NCI-H1694 treated with DMSO at 0.1 percent for 48 hours (cell line): ENCODE measurements around the gene INPP4A.

Experiments used
- DNase-seq: peaks from one replicate; lab custom pipeline; 2025; lab: John Stamatoyannopoulos, UW

INPP4A gene

GRCh38 chr2:98476192-98476868, 31.7 kb downstream of the INPP4A start:
- DNase-seq: no peak

- DNase-seq: no peak
These were observed 32.4 kb downstream of the INPP4A start for GRCh38 chr2:98477036-98477435.

- no peak for DNase-seq
These were observed 32.8 kb downstream of the INPP4A start for GRCh38 chr2:98477506-98477905.

GRCh38 chr2:98478088-98478551, 33.5 kb downstream of the INPP4A start:
- DNase-seq: no peak

GRCh38 chr2:98478907-98479306, 34.2 kb downstream of the INPP4A start:
- DNase-seq: no peak

GRCh38 chr2:98479371-98479770, 34.7 kb downstream of the INPP4A start:
- no peak for DNase-seq

- peak; percentile 96 for DNase-seq
These were observed 35.4 kb downstream of the INPP4A start for GRCh38 chr2:98479959-98480524.

GRCh38 chr2:98480598-98480997, 35.9 kb downstream of the INPP4A start:
- DNase-seq: no peak

GRCh38 chr2:98482362-98482761, 37.7 kb downstream of the INPP4A start:
- DNase-seq: no peak

- DNase-seq: no peak
These were observed 38.7 kb downstream of the INPP4A start for GRCh38 chr2:98483257-98483861.

GRCh38 chr2:98484121-98484557, 39.5 kb downstream of the INPP4A start:
- no peak for DNase-seq

GRCh38 chr2:98484652-98485452, 40.2 kb downstream of the INPP4A start:
- DNase-seq: no peak

GRCh38 chr2:98485453-98485755, 40.7 kb downstream of the INPP4A start:
- DNase-seq: no peak

- no peak for DNase-seq
These were observed 41.8 kb downstream of the INPP4A start for GRCh38 chr2:98486374-98486981.

GRCh38 chr2:98487101-98487805, 42.6 kb downstream of the INPP4A start:
- no peak for DNase-seq

- DNase-seq: peak; percentile 18
These were observed 43.1 kb downstream of the INPP4A start for GRCh38 chr2:98487806-98488189.

GRCh38 chr2:98488252-98488651, 43.6 kb downstream of the INPP4A start:
- no peak for DNase-seq

GRCh38 chr2:98489486-98489885, 44.8 kb downstream of the INPP4A start:
- no peak for DNase-seq

GRCh38 chr2:98489971-98490962, 45.6 kb downstream of the INPP4A start:
- no peak for DNase-seq

GRCh38 chr2:98492441-98492840, 47.8 kb downstream of the INPP4A start:
- no peak for DNase-seq
